OCI-LY1 (cell line): ENCODE measurements around the gene PSMD2.

Experiments
- H2AFZ ChIP-seq: fragments of 200-600 bp; sonication (generic), shearing (Covaris generic); 2 replicates; pipeline ENCODE4 v1.6.0; 2014; ENCODE audit warnings: antibody characterized with exemption, mild to moderate bottlenecking, low read length
- H3F3A ChIP-seq: fragments of 200-600 bp; sonication (generic), shearing (Covaris generic); 2 replicates; pipeline ENCODE4 v1.6.0; 2014; ENCODE audit warnings: mild to moderate bottlenecking, antibody characterized with exemption, low read length, moderate library complexity; ENCODE audit not compliant: insufficient read depth
- H3K27ac ChIP-seq: fragments of 200-600 bp; sonication (generic); 2 replicates; pipeline ENCODE4 v1.5.1; 2014; ENCODE audit warnings: low read length, mixed run types, mild to moderate bottlenecking, low read depth; ENCODE audit not compliant: poor library complexity, severe bottlenecking
- H3K27me3 ChIP-seq: fragments of 200-600 bp; sonication (generic); 2 replicates; pipeline ENCODE4 v1.6.0; 2014; ENCODE audit warnings: antibody characterized with exemption, mild to moderate bottlenecking, low read length, moderate library complexity; ENCODE audit not compliant: insufficient read depth
- H3K36me3 ChIP-seq: fragments of 200-600 bp; sonication (generic); 2 replicates; pipeline ENCODE4 v1.6.1; 2014; ENCODE audit warnings: mild to moderate bottlenecking, antibody characterized with exemption, low read length, moderate library complexity, mixed read lengths; ENCODE audit not compliant: insufficient read depth
- H3K4me1 ChIP-seq: fragments of 200-600 bp; sonication (generic); 2 replicates; pipeline ENCODE4 v1.5.1; 2014; ENCODE audit warnings: mild to moderate bottlenecking, low read length, moderate library complexity; ENCODE audit not compliant: insufficient read depth, severe bottlenecking
- H3K4me2 ChIP-seq: fragments of 200-600 bp; sonication (generic), shearing (Covaris generic); 2 replicates; pipeline ENCODE4 v1.6.1; 2014; ENCODE audit warnings: low read length
- H3K4me3 ChIP-seq: fragments of 200-600 bp; sonication (generic); 2 replicates; pipeline ENCODE4 v1.5.1; 2014; ENCODE audit warnings: low read length, low read depth, mild to moderate bottlenecking, mixed read lengths; ENCODE audit not compliant: poor library complexity, severe bottlenecking
- H3K79me2 ChIP-seq: fragments of 200-600 bp; shearing (Covaris generic); 2 replicates; pipeline ENCODE4 v1.6.1; 2016; ENCODE audit warnings: mixed run types, low read length, mixed read lengths; ENCODE audit not compliant: insufficient read depth
- H3K9ac ChIP-seq: fragments of 200-600 bp; sonication (generic), shearing (Covaris generic); 2 replicates; pipeline ENCODE4 v1.6.1; 2014; ENCODE audit warnings: mild to moderate bottlenecking, low read length, mixed read lengths
- H3K9me2 ChIP-seq: fragments of 200-600 bp; sonication (generic), shearing (Covaris generic); 2 replicates; pipeline ENCODE4 v1.6.1; 2014; ENCODE audit warnings: low read depth, mild to moderate bottlenecking, low read length, mixed read lengths
- H3K9me3 ChIP-seq: fragments of 200-600 bp; shearing (Covaris generic); 2 replicates; pipeline ENCODE4 v1.6.1; 2014; ENCODE audit warnings: low read length, mixed read lengths
- H4K20me1 ChIP-seq: fragments of 200-600 bp; sonication (generic), shearing (Covaris generic); 2 replicates; pipeline ENCODE4 v1.6.0; 2016; ENCODE audit warnings: mild to moderate bottlenecking, low read length; ENCODE audit not compliant: insufficient read depth
- CTCF ChIP-seq: fragments of 200-600 bp; sonication (generic), shearing (Covaris generic); IDR thresholded peaks from 2 replicates; pipeline ENCODE4 v1.5.1; 2017; ENCODE audit warnings: mild to moderate bottlenecking, antibody characterized with exemption, low read length, moderate library complexity, mixed read lengths
- EZH2 ChIP-seq: fragments of 200-600 bp; sonication (generic), shearing (Covaris generic); IDR thresholded peaks from 2 replicates; pipeline ENCODE4 v1.8.0; 2017; ENCODE audit warnings: borderline replicate concordance, mixed run types, mild to moderate bottlenecking, antibody characterized with exemption, low read length, moderate library complexity, mixed read lengths

The PSMD2 gene

GRCh38 chr3:184316792-184317191, 17.8 kb downstream of the PSMD2 start:
- Histone ChIP-seq H3K79me2 (peaks cover 46% of the 10 kb centered on the region), H4K20me1 (no peaks in the 10 kb centered on the region), H3K9me2 (no peaks in the 10 kb centered on the region), H3K9me3 (no peaks in the 10 kb centered on the region), H3K4me2 (peak overlapping the region; percentile 93), H2AFZ (no peak overlapping the region), H3K27ac (no peak overlapping the region), H3K4me3 (peak overlapping the region; percentile 84), H3K36me3 (peaks cover 65% of the 10 kb centered on the region), H3K9ac (peak overlapping the region; percentile 95), H3K4me1 (peaks cover 26% of the 10 kb centered on the region), H3K27me3 (no peaks in the 10 kb centered on the region), H3F3A (no peaks in the 10 kb centered on the region)
- TF ChIP-seq EZH2 (no peak), CTCF (no peak)

- H3K9ac ChIP-seq = peak overlapping the region; percentile 95; the same call in 1 of the 2 replicates
- TF ChIP-seq EZH2 = no peak
- TF ChIP-seq CTCF = no peak
- no peaks in the 10 kb centered on the region for H4K20me1 ChIP-seq
- H3K36me3 ChIP-seq = peaks cover 70% of the 10 kb centered on the region
- H3K27me3 ChIP-seq = no peaks in the 10 kb centered on the region
- peak overlapping the region; percentile 84 for H3K4me3 ChIP-seq
- peak overlapping the region; percentile 93 for H3K4me2 ChIP-seq
- no peak overlapping the region for H3K27ac ChIP-seq
- no peak overlapping the region for H2AFZ ChIP-seq
- H3K4me1 ChIP-seq = peaks cover 26% of the 10 kb centered on the region
- no peaks in the 10 kb centered on the region for H3F3A ChIP-seq
- H3K9me2 ChIP-seq = no peaks in the 10 kb centered on the region
- H3K79me2 ChIP-seq = peaks cover 46% of the 10 kb centered on the region
- no peaks in the 10 kb centered on the region for H3K9me3 ChIP-seq
These were observed 18.2 kb downstream of the PSMD2 start for GRCh38 chr3:184317201-184317600.

- TF ChIP-seq CTCF (no peak), EZH2 (no peak)
- Histone ChIP-seq H3K4me1 (peaks cover 21% of the 10 kb centered on the region), H3K4me2 (no peak overlapping the region), H2AFZ (no peak overlapping the region), H3K79me2 (peaks cover 43% of the 10 kb centered on the region), H3K9me2 (no peaks in the 10 kb centered on the region), H3K27ac (no peak overlapping the region), H3K27me3 (no peaks in the 10 kb centered on the region), H3K36me3 (peaks cover 98% of the 10 kb centered on the region), H4K20me1 (no peaks in the 10 kb centered on the region), H3F3A (no peaks in the 10 kb centered on the region), H3K9ac (no peak overlapping the region), H3K4me3 (no peak overlapping the region), H3K9me3 (no peaks in the 10 kb centered on the region)
These were observed 21.0 kb downstream of the PSMD2 start for GRCh38 chr3:184320104-184320445.
